Transverse colon (tissue), 4 donors: ENCODE results near the gene RNF187. TPM values are rescaled to one million over a fixed set of nuclear protein-coding genes. Genes with fewer than 3 reads are reported as not detected.

Experiments
- DNase-seq: peaks from one replicate; pipeline ENCODE4 v3.0.0-alpha.2; 2019
- H3K27ac ChIP-seq, 4 donors: fragments of 200-600 bp; sonication (generic); 2 replicates each; pipeline ENCODE4 v1.5.1; 2016 to 2018; ENCODE audit warnings: inconsistent platforms in 4 of 4
- H3K27me3 ChIP-seq: fragments of 200-600 bp; sonication (generic); 2 replicates; pipeline ENCODE4 v1.5.1; 2017; ENCODE audit warnings: inconsistent platforms
- H3K36me3 ChIP-seq, 4 donors: fragments of 200-600 bp; sonication (generic); 2 replicates each; pipeline ENCODE4 v1.5.1; 2017 to 2019; ENCODE audit warnings: inconsistent platforms in 4 of 4
- H3K4me1 ChIP-seq, 4 donors: fragments of 200-600 bp; sonication (generic); 2 replicates each; pipeline ENCODE4 v1.5.1; 2017 to 2020; ENCODE audit warnings: inconsistent platforms in 4 of 4
- H3K4me3 ChIP-seq, 4 donors: fragments of 200-600 bp; sonication (generic); 1 replicate in 1 of 4; 2 replicates in 3 of 4; pipeline versions ENCODE4 v1.5.1 to v1.6.1; 2017 to 2019; ENCODE audit warnings: inconsistent platforms in 4 of 4
- H3K9me3 ChIP-seq, 2 donors: fragments of 200-600 bp; sonication (generic); 2 replicates each; pipeline ENCODE4 v1.5.1; 2017 to 2019; ENCODE audit warnings: inconsistent platforms in 2 of 2
- CTCF ChIP-seq, 5 experiments: fragments of 200-600 bp in 3 of 5; fragments of 450-650 bp in 2 of 5; sonication (generic) in 3 of 5; IDR thresholded peaks; 1 replicate in 2 of 5; 2 replicates in 3 of 5; pipeline ENCODE4 v1.5.1; 2016 to 2017; ENCODE audit warnings: antibody characterized with exemption in 5 of 5, inconsistent platforms in 3 of 5, mild to moderate bottlenecking in 2 of 5, moderate library complexity in 1 of 5
- EP300 ChIP-seq: sonication (generic); formaldehyde crosslinking; IDR thresholded peaks from one replicate; pipeline ENCODE4 v1.6.1; 2017; ENCODE audit warnings: antibody characterized with exemption, low read depth
- POLR2A ChIP-seq: fragments of 450-650 bp; IDR thresholded peaks from one replicate; pipeline ENCODE4 v1.6.1; 2016; ENCODE audit warnings: antibody characterized with exemption, mild to moderate bottlenecking, moderate library complexity
- POLR2AphosphoS5 ChIP-seq, 3 donors: sonication (generic); formaldehyde crosslinking; IDR thresholded peaks; one replicate each; pipeline ENCODE4 v1.6.1; 2016; ENCODE audit warnings: antibody characterized with exemption in 3 of 3
- WGBS, 2 donors: methylation state at CpG; one replicate each; pipeline ENCODE4 v1.1.5; 2018; ENCODE audit warnings: low coverage in 1 of 2; 5-methylcytosine and 5-hydroxymethylcytosine counted together
- in situ Hi-C, 4 donors: fragments of 200-750 bp; cut with MboI; loops; one replicate each; pipeline versions ENCODE4 v1.15.0 to v1.15.1; 2017; ENCODE audit warnings: low sequenced_read_pairs in 3 of 4, low pct_ligation_motif_present in 1 of 4, low pct_unique_long_range_greater_than_20kb in 1 of 4
- intact Hi-C: fragments of 100-400 bp; cut with DNase I; formaldehyde crosslinking; loops from one replicate; pipeline ENCODE4 v1.15.1; 2023; ENCODE audit warnings: low total_unique reads
- small RNA-seq, 4 donors: library from RNA; depleted of rRNA; stranded (forward); fragments of <200 nt; gene quantifications; one replicate each; pipeline ENCODE3, GENCODE V24; 2016
- total RNA-seq, 4 donors: library from RNA; depleted of rRNA; stranded (reverse); fragments of >200 nt; gene quantifications; one replicate each; pipeline ENCODE4 v1.1.0, GENCODE V29; 2016

Gene RNF187
- total RNA-seq, 4 donors from 2014 or later = 13.8 to 110 (median 27.1) TPM

GRCh38 chr1:228544021-228544850 is 57.1 kb downstream of the RNF187 start:
- H3K27me3 ChIP-seq = peaks cover 18% of the 10 kb centered on the region
- 40 to 67% methylated on average over 2 to 7 of the region's 7 CpGs for WGBS, 2 donors
- no peaks in the 10 kb centered on the region for H3K36me3 ChIP-seq
- no peak overlapping the region for H3K27ac ChIP-seq
- no peaks in the 10 kb centered on the region for H3K4me1 ChIP-seq
- intact Hi-C loops (no loop called here), in situ Hi-C loops (no loop called here)
- TF ChIP-seq CTCF (IDR thresholded peaks at IDR 0.05) (no peak), EP300 (no peak), POLR2A (no peak), POLR2AphosphoS5 (IDR thresholded peaks at IDR 0.05) (no peak)
- DNase-seq = no peak
- no peak overlapping the region for H3K4me3 ChIP-seq
- no peaks in the 10 kb centered on the region for H3K9me3 ChIP-seq

DNA sequence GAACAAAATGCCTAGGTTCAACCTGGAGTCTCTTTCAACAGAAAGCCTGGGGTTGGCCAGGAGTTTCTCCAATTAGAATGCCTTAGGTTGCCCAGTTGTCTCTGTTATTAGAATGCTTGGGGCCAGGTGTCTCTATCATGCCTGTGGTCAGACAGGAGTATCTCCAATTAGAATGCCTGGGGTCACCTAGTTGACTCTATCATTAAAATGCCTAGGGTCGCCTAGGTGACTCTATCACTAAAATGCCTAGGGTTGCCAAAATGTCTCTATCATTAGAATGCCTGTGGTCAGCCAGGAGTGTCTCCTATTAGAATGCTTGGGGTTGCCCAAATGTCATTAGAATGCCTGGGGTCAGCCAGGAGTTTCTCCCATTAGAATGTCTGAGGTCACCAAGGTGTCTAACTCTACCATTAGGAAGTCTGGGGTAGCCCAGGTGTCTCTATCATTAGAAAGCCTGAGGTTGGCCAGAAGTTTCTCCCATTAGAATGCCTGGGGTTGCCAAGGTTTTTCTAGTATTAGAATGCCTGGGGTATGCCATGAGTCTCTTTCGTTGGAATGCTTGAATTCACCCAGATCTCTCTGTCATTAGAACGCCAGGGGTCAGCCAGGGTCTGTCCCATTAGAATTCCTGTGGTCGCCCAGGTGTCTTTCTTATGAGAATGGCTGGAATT is 57.9 kb downstream of the RNF187 start:
- Histone ChIP-seq H3K27ac (no peak overlapping the region), H3K9me3 (no peaks in the 10 kb centered on the region), H3K4me3 (no peak overlapping the region), H3K36me3 (no peaks in the 10 kb centered on the region), H3K27me3 (peaks cover 18% of the 10 kb centered on the region), H3K4me1 (no peaks in the 10 kb centered on the region)
- intact Hi-C loops = no loop called here
- DNase-seq = no peak
- 60 to 88% methylated on average over 1 to 4 of the region's 4 CpGs for WGBS, 2 donors
- in situ Hi-C loops = no loop called here
- TF ChIP-seq POLR2AphosphoS5 (IDR thresholded peaks at IDR 0.05) = no peak
- no peak for TF ChIP-seq POLR2A
- TF ChIP-seq EP300 = no peak
- TF ChIP-seq CTCF (IDR thresholded peaks at IDR 0.05) = no peak

Small RNA genes within 50 kb of the gene (small RNA-seq; reads per million reads assigned to genes)
- 0 reads per million in 4 donors for gene MIR4666A

Other genes starting within 250 kb of the RNF187 start
- gene TRIM11, start 80.5 kb upstream of the RNF187 start, total RNA-seq = 100 to 1,000 TPM in 1 of 4 donors, 10 to 100 TPM in 3; 27.2 to 125 (median 48.6) TPM
- not detected for gene TRIM17, start 70.5 kb upstream of the RNF187 start, total RNA-seq
- gene RHOU, start 248.1 kb downstream of the RNF187 start, total RNA-seq = 10 to 100 TPM; 32.0 to 62.5 (median 38.4) TPM